Mucosa of descending colon (tissue), 3 donors: Measurements from ENCODE around the gene SRP68. TPM values are rescaled to one million over a fixed set of nuclear protein-coding genes. Genes with fewer than 3 reads are reported as not detected.
A peak's percentile ranks its signal among the peaks of the same experiment; 100 is the strongest.

Source experiments
- ATAC-seq: fragments of 200-7000 bp; cut with Tn5 transposase; one replicate; pipeline ENCODE4 v1.9.1; 2020; ENCODE audit warnings: mild to moderate bottlenecking, moderate library complexity
- DNase-seq, 3 donors: peaks; one replicate each; pipeline ENCODE4 v3.0.0-alpha.2; 2020
- H3K36me3 ChIP-seq: fragments of 200-600 bp; one replicate; pipeline ENCODE4 v1.8.0; 2021; ENCODE audit warnings: low read depth, mild to moderate bottlenecking
- H3K4me1 ChIP-seq: fragments of 200-600 bp; one replicate; pipeline ENCODE4 v1.8.0; 2021; ENCODE audit warnings: low read depth, mild to moderate bottlenecking
- H3K4me3 ChIP-seq: fragments of 200-600 bp; one replicate; pipeline ENCODE4 v1.8.0; 2021; ENCODE audit warnings: mild to moderate bottlenecking
- H3K9me3 ChIP-seq: fragments of 200-600 bp; one replicate; pipeline ENCODE4 v1.8.0; 2021; ENCODE audit warnings: mild to moderate bottlenecking
- CTCF ChIP-seq: fragments of 200-600 bp; IDR thresholded peaks from one replicate; pipeline ENCODE4 v1.8.0; 2022; ENCODE audit warnings: antibody characterized with exemption, mild to moderate bottlenecking
- intact Hi-C, 2 donors: fragments of 100-400 bp; cut with DNase I in 1 of 2; cut with micrococcal nuclease in 1 of 2; formaldehyde crosslinking; loops; one replicate each; pipeline versions ENCODE4 v1.11.0 to v1.11.1; 2022; cut with DNase I, micrococcal nuclease
- total RNA-seq, 3 donors: library from RNA; stranded (reverse); fragmentation: NEBNext Ultra II Directional in 2 of 3; extraction: Animal tissue kit (Norgen Biotek cat#: 25700) in 2 of 3; gene quantifications; one replicate each; pipeline versions ENCODE4 v1.2.1 to v1.2.4, GENCODE V29; 2021 to 2023
- donor health status: DM: no; HTN: no; CAD: no; lungs with moderate emphysema.
- donor health status: DM: no; HTN: no; CAD: no.
- donor health status: DM: no; HTN: yes; CAD: no.

SRP68 gene
- total RNA-seq, 3 donors from 2014 or later = 47.3 to 86.6 (median 53.0) TPM

GRCh38 chr17:76088868-76089576 is 16.7 kb upstream of the SRP68 start:
- intact Hi-C loops = no loop called here
- Histone ChIP-seq H3K4me1 (no peaks in the 10 kb centered on the region), H3K9me3 (no peaks in the 10 kb centered on the region), H3K4me3 (no peak overlapping the region), H3K36me3 (peaks cover 8% of the 10 kb centered on the region)
- ATAC-seq (no peak), DNase-seq (peak in 1 of 3 donors; percentile 53)
- no peak for TF ChIP-seq CTCF

- intact Hi-C loops = no loop called here
Measured at GRCh38 chr17:76088041-76088867, 15.9 kb upstream of the SRP68 start.

GRCh38 chr17:76087531-76087930 is 15.2 kb upstream of the SRP68 start:
- Histone ChIP-seq H3K4me1 (no peaks in the 10 kb centered on the region), H3K9me3 (no peaks in the 10 kb centered on the region), H3K4me3 (no peak overlapping the region), H3K36me3 (no peaks in the 10 kb centered on the region)
- intact Hi-C loops = no loop called here
- no peak for TF ChIP-seq CTCF
- no peak for DNase-seq
- no peak for ATAC-seq

More at GRCh38 chr17:76088041-76088867, 15.9 kb upstream of the SRP68 start:
- Histone ChIP-seq H3K9me3 (no peaks in the 10 kb centered on the region), H3K4me1 (no peaks in the 10 kb centered on the region), H3K36me3 (no peaks in the 10 kb centered on the region), H3K4me3 (no peak overlapping the region)
- no peak for TF ChIP-seq CTCF
- DNase-seq (peak in 1 of 3 donors; percentile 25), ATAC-seq (no peak)

- no peaks in the 10 kb centered on the region for H3K36me3 ChIP-seq
- intact Hi-C loops = no loop called here
- no peak overlapping the region for H3K4me3 ChIP-seq
- H3K9me3 ChIP-seq = no peaks in the 10 kb centered on the region
- ATAC-seq (no peak), DNase-seq (peak in 1 of 3 donors; percentile 22)
- no peaks in the 10 kb centered on the region for H3K4me1 ChIP-seq
- TF ChIP-seq CTCF = no peak
Measured at GRCh38 chr17:76086384-76086783, 14.1 kb upstream of the SRP68 start.

- no peaks in the 10 kb centered on the region for H3K36me3 ChIP-seq
- H3K9me3 ChIP-seq = no peaks in the 10 kb centered on the region
- intact Hi-C loops = no loop called here
- H3K4me1 ChIP-seq = no peaks in the 10 kb centered on the region
- TF ChIP-seq CTCF = no peak
- ATAC-seq (no peak), DNase-seq (no peak)
- no peak overlapping the region for H3K4me3 ChIP-seq
Measured at GRCh38 chr17:76085731-76086366, 13.5 kb upstream of the SRP68 start.
